ENCODE results near the gene NOXRED1. TPM values are rescaled to one million over a fixed set of nuclear protein-coding genes. Genes with fewer than 3 reads are reported as not detected.

Gene NOXRED1
- total RNA-seq, result not detected in 2 replicates

GRCh38 chr14:77423423-77423822 is at the start of gene NOXRED1:
TSS of gene NOXRED1 (minus strand) at chr14:77423523. CDS start at chr14:77422889, 634 bp downstream.

GRCh38 chr14:77457522-77458248 is 34.4 kb upstream of the NOXRED1 start, which contains the start of the genes AHSA1 and VIPAS39:
TSS of gene AHSA1 (plus strand) at chr14:77458093. CDS start at chr14:77458190, 97 bp downstream.
TSS of gene VIPAS39 (minus strand) at chr14:77457601. CDS start at chr14:77454102, 3,499 bp downstream.

GRCh38 chr14:77376771-77377501 is 46.4 kb downstream of the NOXRED1 start, which contains the start of the genes SAMD15 and TMED8:
TSS of gene SAMD15 (plus strand) at chr14:77377379. CDS start at chr14:77377419, 40 bp downstream.
TSS of gene TMED8 (minus strand) at chr14:77377094. CDS start at chr14:77377053, 41 bp downstream.

Other genes starting within 250 kb of the NOXRED1 start
- 0.65 TPM in 1 of 2 replicates, not detected in the other for gene TMEM63C, start 241.7 kb downstream of the NOXRED1 start, total RNA-seq
- gene NGB, start 152.3 kb downstream of the NOXRED1 start, total RNA-seq, result not detected in 2 replicates
- gene POMT2, start 102.6 kb downstream of the NOXRED1 start, total RNA-seq, result 14.5 and 21.1 TPM in 2 replicates
- gene GSTZ1, start 102.5 kb downstream of the NOXRED1 start, total RNA-seq, result 24.9 and 38.3 TPM in 2 replicates
- 5.7 and 14.3 TPM in 2 replicates for gene TMED8, start 46.4 kb downstream of the NOXRED1 start, total RNA-seq
- gene SAMD15, start 46.1 kb downstream of the NOXRED1 start, total RNA-seq, result 0.39 and 0.48 TPM in 2 replicates
- 23.3 and 38.9 TPM in 2 replicates for gene VIPAS39, start 34.1 kb upstream of the NOXRED1 start, total RNA-seq
- 92.0 and 92.2 TPM in 2 replicates for gene AHSA1, start 34.6 kb upstream of the NOXRED1 start, total RNA-seq
- gene ISM2, start 75.3 kb upstream of the NOXRED1 start, total RNA-seq, result 1.6 TPM in 1 of 2 replicates, not detected in the other
- gene SPTLC2, start 193.1 kb upstream of the NOXRED1 start, total RNA-seq, result 9.6 and 26.4 TPM in 2 replicates

Measured in epithelial cell of alveolus of lung (primary cell).